ENCODE results near the gene VPS4B. TPM values are rescaled to one million over a fixed set of nuclear protein-coding genes. Genes with fewer than 3 reads are reported as not detected.

VPS4B gene
- total RNA-seq, 6 donors from 2014 or later, result 24.1 to 63.7 (median 37.9) TPM

GRCh38 chr18:63444580-63444979 is 22.3 kb upstream of the VPS4B start:
- no peaks in the 10 kb centered on the region for H3K36me3 ChIP-seq
- H3K4me3 ChIP-seq, result no peak overlapping the region
- DNase-seq (peak in 1 of 2 donors; percentile 31), ATAC-seq (ENCODE audit: low FRiP score in 2 of 2) (peak; percentile 54 to 93)
- TF ChIP-seq POLR2A (IDR thresholded peaks at IDR 0.05) (no peak), POLR2AphosphoS5 (IDR thresholded peaks at IDR 0.05) (no peak), EP300 (IDR thresholded peaks at IDR 0.05) (no peak), CTCF (IDR thresholded peaks at IDR 0.05) (no peak)
- WGBS, 2 donors, result 59 to 62% methylated on average over 6 of the region's 6 CpGs
- H3K4me1 ChIP-seq, result no peaks in the 10 kb centered on the region
- no peaks in the 10 kb centered on the region for H3K9me3 ChIP-seq
- H3K27me3 ChIP-seq, result no peaks in the 10 kb centered on the region
- peak overlapping the region; percentile 2 to 73 (median 29) for H3K27ac ChIP-seq

- no peak for DNase-seq
- Histone ChIP-seq H3K36me3 (no peaks in the 10 kb centered on the region), H3K4me1 (no peaks in the 10 kb centered on the region), H3K27me3 (no peaks in the 10 kb centered on the region), H3K27ac (no peak overlapping the region), H3K9me3 (no peaks in the 10 kb centered on the region), H3K4me3 (no peak overlapping the region)
- TF ChIP-seq EP300 (IDR thresholded peaks at IDR 0.05), result no peak
- no peak for TF ChIP-seq POLR2A (IDR thresholded peaks at IDR 0.05)
- TF ChIP-seq POLR2AphosphoS5 (IDR thresholded peaks at IDR 0.05), result no peak
- TF ChIP-seq CTCF (IDR thresholded peaks at IDR 0.05), result no peak
- ATAC-seq (ENCODE audit: low FRiP score in 2 of 2), result no peak
- 89 to 90% methylated on average over 6 of the region's 6 CpGs for WGBS, 2 donors
Observed at GRCh38 chr18:63443829-63444228, 21.6 kb upstream of the VPS4B start.

- no peak for DNase-seq
- Histone ChIP-seq H3K27ac (no peak overlapping the region), H3K27me3 (no peaks in the 10 kb centered on the region), H3K9me3 (no peaks in the 10 kb centered on the region), H3K4me3 (no peak overlapping the region), H3K36me3 (no peaks in the 10 kb centered on the region), H3K4me1 (no peaks in the 10 kb centered on the region)
- TF ChIP-seq POLR2A (IDR thresholded peaks at IDR 0.05), result no peak
- no peak for TF ChIP-seq CTCF (IDR thresholded peaks at IDR 0.05)
- no peak for TF ChIP-seq EP300 (IDR thresholded peaks at IDR 0.05)
- TF ChIP-seq POLR2AphosphoS5 (IDR thresholded peaks at IDR 0.05), result no peak
- ATAC-seq (ENCODE audit: low FRiP score in 2 of 2), result peak in 1 of 2 donors; percentile 38
- WGBS, 2 donors, result 53 to 66% methylated on average over 5 of the region's 5 CpGs
Observed at GRCh38 chr18:63440881-63441280, 18.6 kb upstream of the VPS4B start.

GRCh38 chr18:63440219-63440618 is 17.9 kb upstream of the VPS4B start:
- DNase-seq (no peak), ATAC-seq (ENCODE audit: low FRiP score in 2 of 2) (peak in 1 of 2 donors; percentile 79)
- no peaks in the 10 kb centered on the region for H3K4me1 ChIP-seq
- 40 to 58% methylated on average over 1 of the region's 1 CpG for WGBS, 2 donors
- H3K9me3 ChIP-seq, result no peaks in the 10 kb centered on the region
- H3K27me3 ChIP-seq, result no peaks in the 10 kb centered on the region
- no peak overlapping the region for H3K27ac ChIP-seq
- TF ChIP-seq EP300 (IDR thresholded peaks at IDR 0.05), result no peak
- TF ChIP-seq CTCF (IDR thresholded peaks at IDR 0.05), result no peak
- TF ChIP-seq POLR2AphosphoS5 (IDR thresholded peaks at IDR 0.05), result no peak
- no peak for TF ChIP-seq POLR2A (IDR thresholded peaks at IDR 0.05)
- no peak overlapping the region for H3K4me3 ChIP-seq
- no peaks in the 10 kb centered on the region for H3K36me3 ChIP-seq

- DNase-seq, result peak in 1 of 2 donors; percentile 32
- ATAC-seq (ENCODE audit: low FRiP score in 2 of 2), result peak in 1 of 2 donors; percentile 89
- Histone ChIP-seq H3K27me3 (no peaks in the 10 kb centered on the region), H3K36me3 (no peaks in the 10 kb centered on the region), H3K4me3 (no peak overlapping the region), H3K27ac (no peak overlapping the region), H3K9me3 (no peaks in the 10 kb centered on the region), H3K4me1 (no peaks in the 10 kb centered on the region)
- 3 to 6% methylated on average over 6 of the region's 6 CpGs for WGBS, 2 donors
- peak; percentile 62 to 76 (median 74) for TF ChIP-seq CTCF (IDR thresholded peaks at IDR 0.05)
- no peak for TF ChIP-seq POLR2AphosphoS5 (IDR thresholded peaks at IDR 0.05)
- TF ChIP-seq POLR2A (IDR thresholded peaks at IDR 0.05), result no peak
Observed at GRCh38 chr18:63439334-63439733, 17.1 kb upstream of the VPS4B start.
